Motor neuron (in vitro differentiated cells): Measurements from ENCODE around the gene TAF15. TPM values are rescaled to one million over a fixed set of nuclear protein-coding genes. Genes with fewer than 3 reads are reported as not detected.

ENCODE experiments used
- ATAC-seq, 8 experiments: fragments of 200-7000 bp; cut with Tn5 transposase; replicated peaks in 6 of 8; 2 replicates each; pipeline ENCODE4 v1.8.0; 2021; ENCODE audit warnings: mild to moderate bottlenecking in 8 of 8, moderate library complexity in 8 of 8
- H3K27ac ChIP-seq, 2 donors: fragments of 250-450 bp; sonication (Bioruptor Pico); 2 replicates each; pipeline ENCODE4 v1.9.0; 2021; ENCODE audit warnings: antibody characterized with exemption in 2 of 2, mild to moderate bottlenecking in 2 of 2, moderate library complexity in 1 of 2
- H3K4me1 ChIP-seq, 2 donors: fragments of 250-450 bp; sonication (Bioruptor Pico); replicated peaks in 1 of 2; 2 replicates each; pipeline ENCODE4 v1.6.1; 2021; ENCODE audit warnings: antibody characterized with exemption in 2 of 2, mild to moderate bottlenecking in 2 of 2, moderate library complexity in 1 of 2
- H3K4me3 ChIP-seq, 5 donors: fragments of 250-450 bp; sonication (Bioruptor Pico); 2 replicates each; pipeline ENCODE4 v1.9.0; 2021; ENCODE audit warnings: antibody characterized with exemption in 5 of 5, mild to moderate bottlenecking in 5 of 5, moderate library complexity in 4 of 5
- WGBS, 10 experiments: fragments of 450-650 bp; shearing (Covaris generic); methylation state at CpG; one replicate each; pipeline ENCODE4 v1.0.0; 2022; 5-methylcytosine and 5-hydroxymethylcytosine counted together
- in situ Hi-C, 9 experiments: fragments of 400-800 bp; cut with MboI; loops; one replicate each; pipeline ENCODE4 v1.15.0; 2021; ENCODE audit warnings: low sequenced_read_pairs in 9 of 9, low pct_unique_long_range_greater_than_20kb in 2 of 9; ENCODE audit not compliant: unreplicated experiment in 9 of 9
- total RNA-seq, 8 experiments: library from RNA; unstranded; fragments of 300-600 nt; gene quantifications; 2 replicates each; pipeline versions ENCODE4 v1.2.3 to v1.2.4, GENCODE V29; 2022

Gene TAF15
- total RNA-seq, 8 experiments from 2014 or later: 40.6 to 190 (median 53.7) TPM

- ATAC-seq: no peak
- no peaks in the 10 kb centered on the region for H3K4me1 ChIP-seq
- 93 to 100% (median 97%) methylated on average over 1 to 5 of the region's 19 CpGs; no CpG with 5 or more reads in 6 of the 10 experiments for WGBS, 10 experiments
Measured at GRCh38 chr17:35844547-35844946, 35.3 kb downstream of the TAF15 start.

GRCh38 chr17:35846055-35846809, 36.9 kb downstream of the TAF15 start:
- in situ Hi-C loops: loop anchor here in 1 of 9 experiments (25.0 kb wide), 1 partner anchor 91 kb away; the partner anchor contains the start of genes LYZL6 and RDM1
- no peak overlapping the region for H3K4me3 ChIP-seq
- no peaks in the 10 kb centered on the region for H3K4me1 ChIP-seq
- WGBS, 10 experiments: 83 to 100% (median 100%) methylated on average over 1 to 3 of the region's 3 CpGs; no CpG with 5 or more reads in 1 of the 10 experiments
- no peak for ATAC-seq
- no peak overlapping the region for H3K27ac ChIP-seq

More at GRCh38 chr17:35844547-35844946, 35.3 kb downstream of the TAF15 start:
- in situ Hi-C loops: loop anchor here in 1 of 9 experiments (25.0 kb wide), 1 partner anchor 93 kb away; the partner anchor contains the start of genes LYZL6 and RDM1
- Histone ChIP-seq H3K4me3 (no peak overlapping the region), H3K27ac (no peak overlapping the region)

GRCh38 chr17:35847006-35847405, 37.7 kb downstream of the TAF15 start:
- no peaks in the 10 kb centered on the region for H3K4me1 ChIP-seq
- 45 to 100% (median 92%) methylated on average over 1 to 2 of the region's 2 CpGs; no CpG with 5 or more reads in 2 of the 10 experiments for WGBS, 10 experiments
- H3K4me3 ChIP-seq: no peak overlapping the region
- ATAC-seq: no peak
- H3K27ac ChIP-seq: no peak overlapping the region
- in situ Hi-C loops: loop anchor here in 1 of 9 experiments (25.0 kb wide), 1 partner anchor 90 kb away; the partner anchor contains the start of genes LYZL6 and RDM1

- ATAC-seq: no peak
- no peak overlapping the region for H3K27ac ChIP-seq
- 83 to 100% (median 99%) methylated on average over 1 to 4 of the region's 4 CpGs for WGBS, 10 experiments
- in situ Hi-C loops: loop anchor here in 1 of 9 experiments (25.0 kb wide), 1 partner anchor 89 kb away; the partner anchor contains the start of genes LYZL6 and RDM1
- no peaks in the 10 kb centered on the region for H3K4me1 ChIP-seq
- no peak overlapping the region for H3K4me3 ChIP-seq
Measured at GRCh38 chr17:35847633-35848373, 38.5 kb downstream of the TAF15 start.

- 57 to 98% (median 78%) methylated on average over 2 to 7 of the region's 7 CpGs for WGBS, 10 experiments
- no peak overlapping the region for H3K27ac ChIP-seq
- peak in 6 of 8 experiments; percentile 37 to 88 (median 74) for ATAC-seq
- no peak overlapping the region for H3K4me3 ChIP-seq
- no peaks in the 10 kb centered on the region for H3K4me1 ChIP-seq
- in situ Hi-C loops: loop anchor here in 1 of 9 experiments (25.0 kb wide), 1 partner anchor 88 kb away; the partner anchor contains the start of genes LYZL6 and RDM1
Measured at GRCh38 chr17:35849469-35850348, 40.4 kb downstream of the TAF15 start.

- ATAC-seq: no peak
- in situ Hi-C loops: no loop called here
- no peak overlapping the region for H3K27ac ChIP-seq
- WGBS, 10 experiments: 41 to 100% (median 73%) methylated on average over 1 to 5 of the region's 5 CpGs; no CpG with 5 or more reads in 2 of the 10 experiments
- no peak overlapping the region for H3K4me3 ChIP-seq
- H3K4me1 ChIP-seq: no peaks in the 10 kb centered on the region
Measured at GRCh38 chr17:35855965-35856364, 46.7 kb downstream of the TAF15 start.

- ATAC-seq: no peak
- Histone ChIP-seq H3K4me3 (no peak overlapping the region), H3K27ac (no peak overlapping the region), H3K4me1 (no peaks in the 10 kb centered on the region)
- in situ Hi-C loops: no loop called here
- 83 to 100% (median 95%) methylated on average over 1 to 2 of the region's 2 CpGs; no CpG with 5 or more reads in 6 of the 10 experiments for WGBS, 10 experiments
Measured at GRCh38 chr17:35856603-35857002, 47.3 kb downstream of the TAF15 start.

- H3K27ac ChIP-seq: no peak overlapping the region
- H3K4me1 ChIP-seq: no peaks in the 10 kb centered on the region
- 65 to 100% (median 94%) methylated on average over 2 to 7 of the region's 7 CpGs; no CpG with 5 or more reads in 4 of the 10 experiments for WGBS, 10 experiments
- in situ Hi-C loops: no loop called here
- no peak overlapping the region for H3K4me3 ChIP-seq
- ATAC-seq: no peak
Measured at GRCh38 chr17:35864853-35865252, 55.6 kb downstream of the TAF15 start.

- peak in 2 of 8 experiments; percentile 31 to 50 for ATAC-seq
- in situ Hi-C loops: no loop called here
- 17 to 100% (median 66%) methylated on average over 1 to 2 of the region's 3 CpGs for WGBS, 10 experiments
- no peaks in the 10 kb centered on the region for H3K4me1 ChIP-seq
- H3K27ac ChIP-seq: no peak overlapping the region
- no peak overlapping the region for H3K4me3 ChIP-seq
Measured at GRCh38 chr17:35865412-35866340, 56.4 kb downstream of the TAF15 start.

GRCh38 chr17:35866341-35866950, 57.2 kb downstream of the TAF15 start:
- Histone ChIP-seq H3K27ac (no peak overlapping the region), H3K4me1 (no peaks in the 10 kb centered on the region), H3K4me3 (no peak overlapping the region)
- in situ Hi-C loops: no loop called here
- 80 to 100% (median 92%) methylated on average over 1 of the region's 1 CpG; no CpG with 5 or more reads in 6 of the 10 experiments for WGBS, 10 experiments
- ATAC-seq: peak in 2 of 8 experiments; percentile 47 to 55

- ATAC-seq: peak in 2 of 8 experiments; percentile 79 to 80
Measured at GRCh38 chr17:35867574-35867973, 58.3 kb downstream of the TAF15 start.

More at GRCh38 chr17:35867574-35867973, 58.3 kb downstream of the TAF15 start:
- Histone ChIP-seq H3K4me3 (no peak overlapping the region), H3K4me1 (no peaks in the 10 kb centered on the region), H3K27ac (no peak overlapping the region)
- in situ Hi-C loops: no loop called here
- 72 to 100% (median 93%) methylated on average over 1 to 3 of the region's 3 CpGs; no CpG with 5 or more reads in 3 of the 10 experiments for WGBS, 10 experiments
